Upper lobe of left lung (tissue), 4 donors: Measurements from ENCODE around the gene C16orf54.
"Not testable (repeated sequence)": the region's sequence is repeated elsewhere in the genome, so short reads cannot be mapped to it uniquely, and the experiment has no call there.

Experiments used
- EP300 ChIP-seq, 4 donors: sonication (generic); formaldehyde crosslinking; IDR thresholded peaks; one replicate each; pipeline ENCODE4 v1.5.1; 2017; ENCODE audit warnings: antibody characterized with exemption in 4 of 4, control low read depth in 2 of 4
- POLR2A ChIP-seq, 4 donors: fragments of 450-650 bp; IDR thresholded peaks; one replicate each; pipeline ENCODE4 v1.5.1; 2016 to 2017; ENCODE audit warnings: antibody characterized with exemption in 4 of 4, mild to moderate bottlenecking in 2 of 4
- POLR2AphosphoS5 ChIP-seq, 2 donors: sonication (generic); formaldehyde crosslinking; IDR thresholded peaks; one replicate each; pipeline ENCODE4 v1.5.1; 2017; ENCODE audit warnings: antibody characterized with exemption in 2 of 2
- TF ChIP-seq, protein P1 (sequence below), 6 experiments: fragments of 450-650 bp in 4 of 6; fragments of 200-600 bp in 2 of 6; sonication (generic) in 2 of 6; IDR thresholded peaks; one replicate each; pipeline ENCODE4 v1.5.1; 2016 to 2019; ENCODE audit warnings: antibody characterized with exemption in 6 of 6

GRCh38 chr16:29783094-29783953 lies 37.5 kb upstream of the C16orf54 start:
- TF ChIP-seq, protein P1, sequence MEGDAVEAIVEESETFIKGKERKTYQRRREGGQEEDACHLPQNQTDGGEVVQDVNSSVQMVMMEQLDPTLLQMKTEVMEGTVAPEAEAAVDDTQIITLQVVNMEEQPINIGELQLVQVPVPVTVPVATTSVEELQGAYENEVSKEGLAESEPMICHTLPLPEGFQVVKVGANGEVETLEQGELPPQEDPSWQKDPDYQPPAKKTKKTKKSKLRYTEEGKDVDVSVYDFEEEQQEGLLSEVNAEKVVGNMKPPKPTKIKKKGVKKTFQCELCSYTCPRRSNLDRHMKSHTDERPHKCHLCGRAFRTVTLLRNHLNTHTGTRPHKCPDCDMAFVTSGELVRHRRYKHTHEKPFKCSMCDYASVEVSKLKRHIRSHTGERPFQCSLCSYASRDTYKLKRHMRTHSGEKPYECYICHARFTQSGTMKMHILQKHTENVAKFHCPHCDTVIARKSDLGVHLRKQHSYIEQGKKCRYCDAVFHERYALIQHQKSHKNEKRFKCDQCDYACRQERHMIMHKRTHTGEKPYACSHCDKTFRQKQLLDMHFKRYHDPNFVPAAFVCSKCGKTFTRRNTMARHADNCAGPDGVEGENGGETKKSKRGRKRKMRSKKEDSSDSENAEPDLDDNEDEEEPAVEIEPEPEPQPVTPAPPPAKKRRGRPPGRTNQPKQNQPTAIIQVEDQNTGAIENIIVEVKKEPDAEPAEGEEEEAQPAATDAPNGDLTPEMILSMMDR (IDR thresholded peaks at IDR 0.05): not testable (repeated sequence)
- TF ChIP-seq POLR2A, POLR2AphosphoS5, EP300 (IDR thresholded peaks at IDR 0.05): not testable (repeated sequence)
